HCT116 (cell line): Measurements from ENCODE around the gene WWOX.

Experiments used
- POLR2AphosphoS5 ChIP-seq: IDR thresholded peaks from 2 replicates; pipeline ENCODE4 v1.6.1; 2011; ENCODE audit warnings: mild to moderate bottlenecking, low read depth, low read length, moderate library complexity
- SP1 ChIP-seq: IDR thresholded peaks from 2 replicates; pipeline ENCODE4 v1.6.1; 2012; ENCODE audit warnings: low read depth
- TF ChIP-seq, protein P1 (sequence below), 3 experiments: fragments of 200-600 bp in 1 of 3; sonication (generic) in 1 of 3; IDR thresholded peaks in 2 of 3; conservative IDR thresholded peaks in 1 of 3; 2 replicates each; pipeline ENCODE4 v1.5.1; 2012 to 2017; ENCODE audit warnings: low read depth in 2 of 3, low read length in 2 of 3, antibody characterized with exemption in 1 of 3, borderline replicate concordance in 1 of 3, control low read depth in 1 of 3, mild to moderate bottlenecking in 1 of 3, mixed read lengths in 1 of 3, mixed run types in 1 of 3, moderate library complexity in 1 of 3; ENCODE audit not compliant: insufficient read depth in 1 of 3

DNA sequence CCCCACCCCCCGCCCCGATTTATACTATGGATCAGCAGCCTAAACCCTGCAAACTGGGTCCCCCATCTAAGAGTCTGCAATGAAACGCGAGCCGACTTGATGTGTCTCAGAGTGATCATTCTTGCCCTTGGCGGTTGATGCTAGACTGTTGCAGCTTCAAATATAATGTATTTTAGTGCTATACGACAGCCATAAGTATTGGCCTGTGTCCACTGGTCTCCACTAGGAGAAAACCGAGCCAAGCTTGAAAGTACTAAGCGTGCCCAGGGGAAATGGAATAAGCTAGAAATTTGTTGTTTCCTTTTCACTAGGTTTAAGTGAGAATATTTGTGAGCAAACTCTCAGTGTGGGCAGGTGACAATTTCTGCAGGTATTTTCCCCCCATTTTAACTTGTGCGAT lies 789.9 kb downstream of the WWOX start:
- TF ChIP-seq, protein P1, sequence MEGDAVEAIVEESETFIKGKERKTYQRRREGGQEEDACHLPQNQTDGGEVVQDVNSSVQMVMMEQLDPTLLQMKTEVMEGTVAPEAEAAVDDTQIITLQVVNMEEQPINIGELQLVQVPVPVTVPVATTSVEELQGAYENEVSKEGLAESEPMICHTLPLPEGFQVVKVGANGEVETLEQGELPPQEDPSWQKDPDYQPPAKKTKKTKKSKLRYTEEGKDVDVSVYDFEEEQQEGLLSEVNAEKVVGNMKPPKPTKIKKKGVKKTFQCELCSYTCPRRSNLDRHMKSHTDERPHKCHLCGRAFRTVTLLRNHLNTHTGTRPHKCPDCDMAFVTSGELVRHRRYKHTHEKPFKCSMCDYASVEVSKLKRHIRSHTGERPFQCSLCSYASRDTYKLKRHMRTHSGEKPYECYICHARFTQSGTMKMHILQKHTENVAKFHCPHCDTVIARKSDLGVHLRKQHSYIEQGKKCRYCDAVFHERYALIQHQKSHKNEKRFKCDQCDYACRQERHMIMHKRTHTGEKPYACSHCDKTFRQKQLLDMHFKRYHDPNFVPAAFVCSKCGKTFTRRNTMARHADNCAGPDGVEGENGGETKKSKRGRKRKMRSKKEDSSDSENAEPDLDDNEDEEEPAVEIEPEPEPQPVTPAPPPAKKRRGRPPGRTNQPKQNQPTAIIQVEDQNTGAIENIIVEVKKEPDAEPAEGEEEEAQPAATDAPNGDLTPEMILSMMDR (IDR thresholded peaks at IDR 0.05 in 2 of 3, conservative IDR thresholded peaks at IDR 0.05 in 1 of 3; ENCODE audit: borderline replicate concordance in 1 of 3, insufficient read depth in 1 of 3, low read depth in 2 of 3, low read length in 2 of 3): no peak
- TF ChIP-seq POLR2AphosphoS5 (no peak), SP1 (no peak)
